ENCODE data around the gene ZNF90. TPM values are rescaled to one million over a fixed set of nuclear protein-coding genes. Genes with fewer than 3 reads are reported as not detected.

The ZNF90 gene
- total and polyA plus RNA-seq, 2 of the 4 experiments (the other 2 are of a cell fraction): 0.36 to 0.38 TPM

GRCh38 chr19:20107301-20107700 lies 29.5 kb downstream of the ZNF90 start:
- CTCF ChIA-PET: no interaction called here
- H4K5ac ChIP-seq (ENCODE audit: low read depth, low read length): no peak overlapping the region
- no peak overlapping the region for H2BK20ac ChIP-seq (ENCODE audit: low read depth, low read length)
- H2AK9ac ChIP-seq (replicated peaks; ENCODE audit: low read depth, low read length, poor library complexity): no peak overlapping the region
- intact Hi-C loops (cut with micrococcal nuclease) (no loop called here), dilution Hi-C loops (cut with HindIII; ENCODE audit: low sequenced_read_pairs, unreplicated experiment) (no loop called here), in situ Hi-C loops (cut with MboI; ENCODE audit: low sequenced_read_pairs) (no loop called here)
- peaks cover 24% of the 10 kb centered on the region for H3K9me3 ChIP-seq (ENCODE audit: control insufficient read depth, insufficient read depth, low read length)
- H3K79me1 ChIP-seq (ENCODE audit: low read depth in 1 of 2, low read length in 2 of 2): no peaks in the 10 kb centered on the region
- no peak overlapping the region for H3K18ac ChIP-seq (ENCODE audit: low read depth, low read length)
- H2AFZ ChIP-seq (replicated peaks; ENCODE audit: low read length, poor library complexity): no peak overlapping the region
- H3K56ac ChIP-seq (ENCODE audit: extremely low read depth, insufficient read depth, low read length): no peak overlapping the region
- no peak for TF ChIP-seq CHD1 (IDR thresholded peaks at IDR 0.05; ENCODE audit: low read depth, low read length)
- TF ChIP-seq POLR2A (IDR thresholded peaks at IDR 0.05; ENCODE audit: low read depth, low read length): no peak
- TF ChIP-seq USF2 (IDR thresholded peaks at IDR 0.05; ENCODE audit: low read depth, low read length): no peak
- TF ChIP-seq MAFK (IDR thresholded peaks at IDR 0.05; ENCODE audit: low read depth, low read length): no peak
- TF ChIP-seq, protein P1, sequence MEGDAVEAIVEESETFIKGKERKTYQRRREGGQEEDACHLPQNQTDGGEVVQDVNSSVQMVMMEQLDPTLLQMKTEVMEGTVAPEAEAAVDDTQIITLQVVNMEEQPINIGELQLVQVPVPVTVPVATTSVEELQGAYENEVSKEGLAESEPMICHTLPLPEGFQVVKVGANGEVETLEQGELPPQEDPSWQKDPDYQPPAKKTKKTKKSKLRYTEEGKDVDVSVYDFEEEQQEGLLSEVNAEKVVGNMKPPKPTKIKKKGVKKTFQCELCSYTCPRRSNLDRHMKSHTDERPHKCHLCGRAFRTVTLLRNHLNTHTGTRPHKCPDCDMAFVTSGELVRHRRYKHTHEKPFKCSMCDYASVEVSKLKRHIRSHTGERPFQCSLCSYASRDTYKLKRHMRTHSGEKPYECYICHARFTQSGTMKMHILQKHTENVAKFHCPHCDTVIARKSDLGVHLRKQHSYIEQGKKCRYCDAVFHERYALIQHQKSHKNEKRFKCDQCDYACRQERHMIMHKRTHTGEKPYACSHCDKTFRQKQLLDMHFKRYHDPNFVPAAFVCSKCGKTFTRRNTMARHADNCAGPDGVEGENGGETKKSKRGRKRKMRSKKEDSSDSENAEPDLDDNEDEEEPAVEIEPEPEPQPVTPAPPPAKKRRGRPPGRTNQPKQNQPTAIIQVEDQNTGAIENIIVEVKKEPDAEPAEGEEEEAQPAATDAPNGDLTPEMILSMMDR (conservative IDR thresholded peaks at IDR 0.05; ENCODE audit: low read depth, low read length): no peak
- no peak for TF ChIP-seq FOS (IDR thresholded peaks at IDR 0.05; ENCODE audit: low read depth, low read length)
- TF ChIP-seq MXI1 (IDR thresholded peaks at IDR 0.05; ENCODE audit: borderline replicate concordance, low read depth, low read length): no peak
- TF ChIP-seq SMC3 (IDR thresholded peaks at IDR 0.05; ENCODE audit: low read depth, low read length): no peak
- TF ChIP-seq RAD21 (IDR thresholded peaks at IDR 0.05; ENCODE audit: low read length): no peak
- TF ChIP-seq BHLHE40 (IDR thresholded peaks at IDR 0.05; ENCODE audit: low read depth, low read length): no peak
- TF ChIP-seq NFE2L2 (IDR thresholded peaks at IDR 0.05; ENCODE audit: low read depth, low read length): no peak
- no peak for TF ChIP-seq RCOR1 (IDR thresholded peaks at IDR 0.05; ENCODE audit: insufficient replicate concordance, low read length)
- no peak for TF ChIP-seq CEBPB (IDR thresholded peaks at IDR 0.05; ENCODE audit: low read depth, low read length)
- no peak for TF ChIP-seq MAZ (IDR thresholded peaks at IDR 0.05; ENCODE audit: borderline replicate concordance, low read depth, low read length)
- TF ChIP-seq ELK1 (IDR thresholded peaks at IDR 0.05; ENCODE audit: borderline replicate concordance, low read depth, low read length): no peak
- no peak for TF ChIP-seq RFX5 (IDR thresholded peaks at IDR 0.05; ENCODE audit: low read depth, low read length)
- H3K4ac ChIP-seq (ENCODE audit: low read depth, low read length): no peak overlapping the region
- H3K4me3 ChIP-seq (ENCODE audit: insufficient read depth, low read depth, low read length): no peak overlapping the region
- H4K8ac ChIP-seq (ENCODE audit: low read depth in 2 of 2, low read length in 2 of 2): no peak overlapping the region
- H3K36me3 ChIP-seq (ENCODE audit: control insufficient read depth, insufficient read depth, low read length): 0 out of 2 replicates have a peak, but pooled peaks cover 1% of the 10 kb centered on the region
- H3K9ac ChIP-seq (ENCODE audit: low read depth, low read length): no peak overlapping the region
- no peak overlapping the region for H4K91ac ChIP-seq (ENCODE audit: insufficient read depth, low read depth, low read length)
- no peak for ATAC-seq (ENCODE audit: low read depth)
- no peak overlapping the region for H2BK120ac ChIP-seq (ENCODE audit: low read depth, low read length)
- H3K4me2 ChIP-seq (ENCODE audit: low read depth, low read length): no peak overlapping the region
- no peak overlapping the region for H3K23ac ChIP-seq (ENCODE audit: low read depth, low read length)
- BruUV-seq (replicated peaks): no TSS peak
- no peak overlapping the region for H3K14ac ChIP-seq (replicated peaks; ENCODE audit: low read depth, low read length)
- no peak overlapping the region for H2BK15ac ChIP-seq (ENCODE audit: low read depth, low read length)
- H3K9me1 ChIP-seq (ENCODE audit: insufficient read depth, low read length): no peaks in the 10 kb centered on the region
- no peak for DNase-seq
- H3K4me1 ChIP-seq (ENCODE audit: control insufficient read depth, insufficient read depth, low read length): no peaks in the 10 kb centered on the region
- H3K27me3 ChIP-seq (ENCODE audit: control insufficient read depth, insufficient read depth, low read length): no peaks in the 10 kb centered on the region
- no peaks in the 10 kb centered on the region for H4K20me1 ChIP-seq (ENCODE audit: insufficient read depth, low read length)
- POLR2A ChIA-PET (ENCODE audit: unreplicated experiment): no interaction called here
- WGBS, 2 experiments (ENCODE audit: extremely low coverage in 2 of 2, insufficient read length in 1 of 2): 20% methylated on average over 1 of the region's 3 CpGs; no CpG with 5 or more reads in 1 of the 2 experiments
- H2BK5ac ChIP-seq (ENCODE audit: low read depth, low read length, poor library complexity, severe bottlenecking): no peak overlapping the region
- no peak overlapping the region for H2AK5ac ChIP-seq (ENCODE audit: low read depth, low read length)
- H3K27ac ChIP-seq (ENCODE audit: insufficient read depth, low read length): no peak overlapping the region
